HAP-1 (cell line): ENCODE results near the gene NAXE.
"Not testable (repeated sequence)": the region's sequence is repeated elsewhere in the genome, so short reads cannot be mapped to it uniquely, and the experiment has no call there.

Source experiments
- DNase-seq, 2 experiments: peaks; one replicate each; pipeline ENCODE4 v3.0.0-alpha.2; 2016 to 2020; ENCODE audit warnings: low spot score in 2 of 2
- H3K27me3 ChIP-seq: fragments of 250-450 bp; sonication (Bioruptor Pico); 2 replicates; pipeline ENCODE4 v1.5.1; 2020; ENCODE audit warnings: low read depth, mild to moderate bottlenecking, moderate library complexity
- H3K36me3 ChIP-seq: fragments of 250-450 bp; sonication (Bioruptor Pico); replicated peaks from 2 replicates; pipeline ENCODE4 v1.5.1; 2020; ENCODE audit warnings: mild to moderate bottlenecking
- H3K4me1 ChIP-seq: fragments of 250-450 bp; sonication (Bioruptor Pico); 2 replicates; pipeline ENCODE4 v1.5.1; 2020; ENCODE audit warnings: mild to moderate bottlenecking
- H3K4me3 ChIP-seq: fragments of 250-450 bp; sonication (Bioruptor Pico); 2 replicates; pipeline ENCODE4 v1.5.1; 2020; ENCODE audit warnings: mild to moderate bottlenecking, moderate library complexity
- H3K9me3 ChIP-seq: fragments of 250-450 bp; sonication (Bioruptor Pico); 2 replicates; pipeline ENCODE4 v1.5.1; 2020; ENCODE audit warnings: mild to moderate bottlenecking, moderate library complexity
- in situ Hi-C: fragments of 300-500 bp; cut with MboI; formaldehyde crosslinking; loops from 3 replicates; pipeline ENCODE4 v1.14.3; 2020; ENCODE audit warnings: low sequenced_read_pairs, inconsistent platforms, mixed read lengths

Gene NAXE

DNA sequence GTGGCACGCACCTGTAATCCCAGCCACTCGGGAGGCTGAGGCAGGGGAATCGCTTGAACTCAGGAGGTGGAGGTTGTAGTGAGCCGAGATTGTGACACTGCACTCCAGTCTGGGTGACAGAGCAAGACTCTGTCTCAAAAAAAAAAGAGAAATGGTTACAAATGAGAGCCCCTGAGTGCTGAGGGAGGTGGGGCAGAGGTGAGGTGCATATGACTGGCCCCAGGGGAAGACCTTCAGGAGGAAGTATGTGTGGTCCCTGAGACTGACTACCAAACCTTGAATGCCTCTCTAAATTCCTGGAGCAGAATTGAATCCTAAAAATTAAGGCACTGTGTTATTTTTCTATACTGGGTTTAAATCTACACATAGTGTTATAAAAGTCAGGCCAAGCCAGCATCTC, 15.8 kb downstream of the NAXE start:
- H3K36me3 ChIP-seq, DNase-seq, H3K4me3 ChIP-seq, H3K9me3 ChIP-seq, H3K27me3 ChIP-seq, in situ Hi-C loops, H3K4me1 ChIP-seq: not testable (repeated sequence)

DNA sequence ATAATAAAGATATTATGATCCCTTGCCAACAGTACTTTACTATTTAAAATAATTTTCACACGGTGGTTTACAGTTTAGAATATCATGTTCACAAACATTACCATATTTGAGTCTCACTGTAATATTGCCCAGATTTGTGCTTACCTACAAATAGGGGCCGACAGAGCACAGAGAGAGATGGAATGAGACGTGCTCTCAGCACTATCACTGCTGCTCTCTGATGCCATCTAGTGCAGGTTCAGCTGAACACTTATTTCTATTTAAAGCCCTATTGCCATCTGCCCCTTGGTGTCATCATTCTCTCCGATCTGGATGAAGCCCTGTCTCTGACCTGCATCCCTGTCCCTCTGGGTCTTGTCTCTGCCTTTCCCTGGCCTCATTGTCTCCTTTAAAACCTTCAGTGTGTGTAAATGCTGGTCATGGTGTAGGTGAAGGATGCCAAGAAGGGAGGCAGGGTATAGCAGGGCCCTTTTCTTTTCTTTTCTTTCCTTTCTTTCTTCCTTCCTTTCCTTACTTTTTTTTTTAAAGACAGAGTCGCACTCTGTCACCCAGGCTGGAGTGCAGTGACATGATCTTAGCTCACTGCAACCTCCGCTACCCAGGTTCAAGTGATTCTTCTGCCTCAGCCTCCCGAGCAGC, 16.6 kb downstream of the NAXE start:
- no peaks in the 10 kb centered on the region for H3K36me3 ChIP-seq
- no peaks in the 10 kb centered on the region for H3K9me3 ChIP-seq
- no peak overlapping the region for H3K4me3 ChIP-seq
- no peaks in the 10 kb centered on the region for H3K4me1 ChIP-seq
- no peaks in the 10 kb centered on the region; the same call in 1 of the 2 replicates for H3K27me3 ChIP-seq
- DNase-seq: peak; percentile 73 to 78
- in situ Hi-C loops: no loop called here

DNA sequence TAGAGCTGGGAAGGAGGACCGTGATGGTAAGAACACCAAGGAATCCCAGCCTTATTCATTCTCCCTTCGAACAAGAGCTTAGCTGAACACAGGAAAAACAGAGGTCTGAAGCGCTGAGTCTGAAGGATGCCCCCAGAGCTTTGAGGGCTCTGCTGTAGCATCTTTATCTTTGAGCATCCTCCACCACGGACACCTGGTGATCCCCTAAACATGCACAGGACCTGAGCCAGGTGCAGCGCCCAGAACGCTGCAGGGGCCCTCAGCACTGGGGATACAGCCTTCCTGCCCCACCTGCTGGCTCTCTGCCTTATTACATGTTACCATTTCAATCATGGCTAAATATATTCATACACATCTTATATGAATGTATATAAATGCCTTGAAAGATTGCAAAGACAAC, 17.4 kb downstream of the NAXE start:
- H3K4me1 ChIP-seq: no peaks in the 10 kb centered on the region
- H3K9me3 ChIP-seq: no peaks in the 10 kb centered on the region
- no peaks in the 10 kb centered on the region; the same call in 1 of the 2 replicates for H3K27me3 ChIP-seq
- no peak overlapping the region for H3K4me3 ChIP-seq
- H3K36me3 ChIP-seq: no peaks in the 10 kb centered on the region
- peak in 1 of 2 experiments; percentile 65 for DNase-seq
- in situ Hi-C loops: no loop called here

DNA sequence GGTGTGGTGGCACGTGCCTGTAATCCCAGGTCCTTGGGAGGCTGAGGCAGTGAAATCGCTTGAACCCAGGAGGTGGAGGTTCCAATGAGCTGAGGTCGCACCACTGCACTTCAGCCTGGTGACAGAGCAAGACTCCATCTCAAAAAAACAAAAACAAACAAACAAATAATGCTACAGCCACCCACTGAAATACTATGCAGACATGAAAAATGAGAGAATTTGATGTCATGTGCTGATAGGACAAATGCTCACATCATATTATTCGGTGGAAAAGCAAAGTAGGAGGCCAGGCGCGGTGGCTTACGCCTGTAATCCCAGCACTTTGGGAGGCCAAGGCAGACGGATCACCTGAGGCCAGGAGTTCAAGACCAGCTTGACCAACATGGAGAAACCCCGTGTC, 18.5 kb downstream of the NAXE start:
- H3K4me1 ChIP-seq, H3K9me3 ChIP-seq, H3K4me3 ChIP-seq, H3K36me3 ChIP-seq, in situ Hi-C loops, H3K27me3 ChIP-seq, DNase-seq: not testable (repeated sequence)

DNA sequence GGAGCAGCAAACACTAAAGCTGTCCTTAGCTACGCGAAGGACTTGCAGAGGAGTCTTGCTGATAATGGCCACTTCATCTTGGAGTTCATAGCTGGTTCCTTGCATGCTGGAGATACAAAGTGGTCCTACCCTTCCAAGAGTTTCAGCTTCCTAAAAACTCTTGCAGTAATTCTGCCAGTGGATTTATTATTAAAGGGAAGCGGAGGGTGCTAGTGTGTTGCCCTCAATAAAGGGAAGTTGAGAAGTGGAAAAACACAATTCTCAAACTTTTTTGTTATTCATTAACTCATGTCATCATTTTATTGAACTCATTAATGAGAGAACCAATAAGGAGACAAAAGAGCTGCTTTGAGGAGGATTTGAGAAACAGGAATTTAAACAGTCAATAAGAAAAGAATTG, 21.1 kb downstream of the NAXE start:
- H3K4me3 ChIP-seq: no peak overlapping the region
- in situ Hi-C loops: no loop called here

DNA sequence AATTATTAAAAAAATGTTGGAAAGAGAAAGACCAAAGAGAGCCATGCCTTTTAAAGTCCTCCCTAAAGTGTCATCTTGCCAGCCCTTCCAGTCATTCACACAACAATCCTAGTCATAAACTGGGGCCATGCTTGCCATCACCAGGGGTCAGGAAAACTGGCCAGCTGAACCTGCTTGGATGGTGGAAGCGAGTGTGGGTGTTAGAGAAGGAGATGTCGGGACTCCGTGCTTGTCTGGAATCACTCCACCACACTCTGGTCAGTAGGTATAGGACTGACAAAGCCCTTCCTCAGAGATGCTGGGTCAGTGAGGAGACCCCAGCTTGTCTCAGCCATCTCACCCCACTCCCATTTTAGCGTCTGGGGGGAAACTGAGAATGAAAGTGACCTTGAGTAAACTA, 24.4 kb downstream of the NAXE start:
- peaks cover 9% of the 10 kb centered on the region for H3K4me1 ChIP-seq
- no peaks in the 10 kb centered on the region for H3K36me3 ChIP-seq
- DNase-seq: no peak
- no peaks in the 10 kb centered on the region for H3K9me3 ChIP-seq
- H3K4me3 ChIP-seq: no peak overlapping the region
- in situ Hi-C loops: no loop called here
- peaks cover 20% of the 10 kb centered on the region for H3K27me3 ChIP-seq

More for the DNA sequence above, 21.1 kb downstream of the NAXE start:
- H3K4me1 ChIP-seq: peaks cover 9% of the 10 kb centered on the region
- H3K36me3 ChIP-seq: no peaks in the 10 kb centered on the region
- no peak for DNase-seq
- H3K27me3 ChIP-seq: peaks cover 2% of the 10 kb centered on the region; the same call in 1 of the 2 replicates
- H3K9me3 ChIP-seq: no peaks in the 10 kb centered on the region

DNA sequence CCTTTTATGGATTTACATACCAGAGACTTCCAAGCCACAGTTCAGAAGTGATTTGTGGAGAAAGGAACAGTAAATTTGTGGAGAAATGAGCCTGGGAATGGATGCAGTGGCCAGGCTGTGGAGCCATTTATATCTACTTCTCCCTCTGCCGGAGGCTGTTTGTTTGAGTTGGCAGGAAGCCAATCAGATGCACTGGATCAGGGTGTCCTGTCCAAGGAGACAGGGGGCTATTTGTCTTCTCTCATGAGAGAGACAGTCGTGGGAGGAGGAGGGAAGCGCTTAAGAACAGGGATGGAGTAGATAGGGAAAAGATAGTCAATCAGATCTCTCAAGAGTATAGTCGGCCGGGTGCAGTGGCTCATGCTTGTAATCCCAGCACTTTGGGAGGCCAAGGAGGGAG, 24.9 kb downstream of the NAXE start:
- Histone ChIP-seq H3K4me1 (peaks cover 9% of the 10 kb centered on the region), H3K27me3 (peaks cover 20% of the 10 kb centered on the region), H3K4me3 (no peak overlapping the region), H3K36me3 (no peaks in the 10 kb centered on the region), H3K9me3 (no peaks in the 10 kb centered on the region)
- in situ Hi-C loops: no loop called here
- peak; percentile 13 to 69 for DNase-seq

DNA sequence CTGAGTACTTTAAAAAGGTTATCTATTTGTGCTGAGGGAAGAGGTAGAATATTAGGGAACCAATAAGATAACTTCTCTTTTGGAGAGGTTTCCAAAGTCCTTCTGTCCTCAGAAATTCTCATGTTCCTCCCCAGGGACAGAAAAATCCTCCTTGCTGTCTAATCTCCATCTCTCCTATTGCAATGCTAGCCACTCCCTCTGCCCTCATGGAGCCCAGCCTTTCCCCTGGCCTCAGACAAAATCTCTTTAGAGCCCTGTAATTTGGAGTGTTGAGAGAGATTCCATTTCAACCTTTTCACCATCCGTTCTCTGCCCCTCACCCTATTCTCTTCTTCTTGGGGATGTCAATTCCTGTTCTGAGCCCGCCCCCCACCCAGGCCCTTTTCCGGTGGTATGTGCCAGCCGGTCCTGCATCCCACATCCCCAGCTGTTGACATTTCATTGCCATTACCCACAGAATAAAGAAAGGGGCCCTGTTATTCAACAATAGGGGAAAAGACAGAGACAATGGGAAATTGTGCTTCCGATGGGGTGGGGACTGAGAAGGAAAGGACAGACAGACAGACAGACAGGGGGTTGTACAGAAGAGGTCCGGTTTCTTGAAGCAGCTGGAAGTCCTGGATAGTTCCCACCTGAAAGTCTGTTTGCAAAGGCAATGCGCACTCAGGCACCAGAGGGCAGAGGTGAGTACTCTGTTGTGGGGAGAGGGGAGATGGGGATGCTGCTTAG, 27.4 kb downstream of the NAXE start, which contains the start of gene HAPLN2:
Gene HAPLN2 (plus strand): TSS at position 563 of the 729 bp plus-strand sequence. CDS start 4,076 bp downstream, outside the sequence.
- H3K9me3 ChIP-seq: no peaks in the 10 kb centered on the region
- peaks cover 20% of the 10 kb centered on the region for H3K27me3 ChIP-seq
- H3K36me3 ChIP-seq: no peaks in the 10 kb centered on the region
- H3K4me3 ChIP-seq: no peak within 1 kb of the TSS
- in situ Hi-C loops: no loop called here
- DNase-seq: peak; percentile 34 to 66
- peaks cover 9% of the 10 kb centered on the region for H3K4me1 ChIP-seq

DNA sequence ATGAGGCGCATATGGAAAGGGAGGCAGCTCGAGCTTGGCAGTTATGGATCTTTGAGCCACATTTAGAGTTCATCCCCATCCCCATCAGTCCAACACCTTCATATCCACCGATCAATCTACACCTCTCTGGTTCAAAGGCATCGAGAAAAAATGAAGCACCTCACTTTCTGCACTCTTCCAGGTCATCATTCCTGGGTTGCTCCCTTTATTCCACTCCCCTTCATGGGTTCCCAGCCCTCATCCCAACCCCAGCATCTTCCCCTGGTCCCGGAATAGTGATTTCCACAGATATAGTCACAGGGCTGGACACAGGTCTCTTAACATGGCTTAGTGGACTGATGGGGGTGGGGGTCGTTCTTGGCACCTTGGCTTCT, 28.0 kb downstream of the NAXE start:
- in situ Hi-C loops: no loop called here
- DNase-seq: no peak
- H3K4me3 ChIP-seq: no peak overlapping the region
- peaks cover 20% of the 10 kb centered on the region for H3K27me3 ChIP-seq
- no peaks in the 10 kb centered on the region for H3K9me3 ChIP-seq
- no peaks in the 10 kb centered on the region for H3K36me3 ChIP-seq
- H3K4me1 ChIP-seq: peaks cover 9% of the 10 kb centered on the region

DNA sequence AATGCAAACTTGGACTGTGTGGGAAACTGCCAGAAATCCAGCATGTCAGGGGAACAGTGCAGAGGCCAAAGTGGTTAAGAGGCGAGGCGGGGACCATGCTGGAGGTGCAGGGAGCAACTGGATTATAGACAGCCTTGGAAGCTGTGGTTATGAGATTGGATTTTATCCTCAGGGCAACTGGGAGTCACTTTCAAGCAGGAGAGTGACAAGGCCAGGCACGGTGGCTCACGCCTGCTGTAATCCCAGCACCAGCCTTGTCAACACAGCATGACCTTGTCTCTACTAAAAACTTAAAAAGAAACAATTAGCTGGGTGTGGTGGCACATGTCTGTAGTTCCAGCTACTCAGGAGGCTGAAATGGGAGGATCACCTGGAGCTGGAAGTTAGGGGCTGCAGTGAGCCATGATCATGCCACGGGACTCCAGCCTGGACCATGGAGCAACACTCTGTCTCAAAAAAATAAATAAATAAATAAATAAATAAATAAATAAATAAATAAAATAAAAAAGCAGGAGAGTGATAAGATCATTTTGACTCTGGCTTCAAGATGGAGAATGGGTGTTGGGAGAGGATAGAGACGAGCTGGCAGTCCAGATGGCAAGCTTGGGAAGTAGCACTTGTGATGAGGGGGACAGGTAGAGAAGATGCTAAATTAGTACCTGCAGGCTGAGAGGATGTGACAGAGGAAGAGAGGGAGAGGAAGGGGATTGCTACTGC, 31.2 kb downstream of the NAXE start:
- H3K9me3 ChIP-seq: no peaks in the 10 kb centered on the region
- no peak overlapping the region for H3K4me3 ChIP-seq
- no peaks in the 10 kb centered on the region for H3K36me3 ChIP-seq
- in situ Hi-C loops: no loop called here
- no peak for DNase-seq
- no peaks in the 10 kb centered on the region; the same call in 1 of the 2 replicates for H3K4me1 ChIP-seq
- H3K27me3 ChIP-seq: peaks cover 26% of the 10 kb centered on the region

DNA sequence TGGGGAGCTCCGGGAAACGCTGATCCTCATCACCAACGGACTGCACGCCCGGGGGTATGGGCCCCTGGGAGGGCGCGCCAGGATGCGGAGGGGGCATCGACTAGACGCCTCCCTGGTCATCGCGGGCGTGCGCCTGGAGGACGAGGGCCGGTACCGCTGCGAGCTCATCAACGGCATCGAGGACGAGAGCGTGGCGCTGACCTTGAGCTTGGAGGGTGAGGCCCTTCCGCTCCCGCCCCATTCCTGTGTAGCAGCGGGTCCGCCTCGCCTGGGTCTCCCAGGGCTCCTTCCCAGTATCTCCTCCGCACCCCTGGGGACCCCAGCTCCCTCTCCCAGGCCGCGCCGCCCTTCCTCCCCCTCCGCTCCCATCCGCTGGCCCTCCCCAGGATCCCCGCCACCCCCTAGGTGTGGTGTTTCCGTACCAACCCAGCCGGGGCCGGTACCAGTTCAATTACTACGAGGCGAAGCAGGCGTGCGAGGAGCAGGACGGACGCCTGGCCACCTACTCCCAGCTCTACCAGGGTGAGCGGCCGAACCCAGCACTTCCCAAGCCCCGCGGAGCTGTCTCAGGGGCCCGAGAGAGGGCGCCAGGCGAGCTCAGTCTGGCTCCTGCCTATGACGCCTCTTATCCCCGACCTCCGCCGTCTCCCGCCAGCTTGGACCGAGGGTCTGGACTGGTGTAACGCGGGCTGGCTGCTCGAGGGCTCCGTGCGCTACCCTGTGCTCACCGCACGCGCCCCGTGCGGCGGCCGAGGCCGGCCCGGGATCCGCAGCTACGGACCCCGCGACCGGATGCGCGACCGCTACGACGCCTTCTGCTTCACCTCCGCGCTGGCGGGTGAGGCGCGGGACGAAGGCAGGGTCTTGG, 32.6 kb downstream of the NAXE start:
- no peaks in the 10 kb centered on the region; the same call in 1 of the 2 replicates for H3K4me1 ChIP-seq
- peaks cover 26% of the 10 kb centered on the region for H3K27me3 ChIP-seq
- DNase-seq: peak; percentile 54 to 84
- no peaks in the 10 kb centered on the region for H3K9me3 ChIP-seq
- H3K4me3 ChIP-seq: peak overlapping the region; percentile 22
- in situ Hi-C loops: no loop called here
- no peaks in the 10 kb centered on the region for H3K36me3 ChIP-seq

DNA sequence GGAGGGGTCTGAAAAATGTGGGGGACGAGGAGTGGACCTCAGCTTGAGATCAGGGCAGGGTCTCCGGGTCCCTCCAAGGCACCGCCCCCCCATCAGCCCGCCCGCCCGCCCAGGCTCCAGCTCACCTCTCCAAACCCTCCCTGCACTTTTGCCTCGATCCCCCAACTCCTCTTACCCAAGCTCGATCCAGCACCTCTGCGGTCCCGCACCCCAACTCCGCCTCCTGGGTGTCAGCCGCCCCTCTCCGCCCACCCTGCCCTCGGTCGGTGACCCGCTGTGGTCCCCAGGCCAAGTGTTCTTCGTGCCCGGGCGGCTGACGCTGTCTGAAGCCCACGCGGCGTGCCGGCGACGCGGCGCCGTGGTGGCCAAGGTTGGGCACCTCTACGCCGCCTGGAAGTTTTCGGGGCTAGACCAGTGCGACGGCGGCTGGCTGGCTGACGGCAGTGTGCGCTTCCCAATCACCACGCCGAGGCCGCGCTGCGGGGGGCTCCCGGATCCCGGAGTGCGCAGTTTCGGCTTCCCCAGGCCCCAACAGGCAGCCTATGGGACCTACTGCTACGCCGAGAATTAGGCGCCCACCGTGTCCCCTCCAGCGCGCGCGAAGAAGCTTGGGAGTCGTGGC, 33.3 kb downstream of the NAXE start:
- Histone ChIP-seq H3K36me3 (no peaks in the 10 kb centered on the region), H3K27me3 (peaks cover 23% of the 10 kb centered on the region), H3K9me3 (no peaks in the 10 kb centered on the region), H3K4me1 (no peaks in the 10 kb centered on the region; the same call in 1 of the 2 replicates), H3K4me3 (peak overlapping the region; percentile 22)
- in situ Hi-C loops: no loop called here
- DNase-seq: no peak
